H1 (cell line): ENCODE measurements around the gene PTGIS. TPM values are rescaled to one million over a fixed set of nuclear protein-coding genes. Genes with fewer than 3 reads are reported as not detected.

Source experiments
- CTCF ChIA-PET: fragments of 300-600 bp; sonication (Branson Sonifier 250); formaldehyde crosslinking; loops from one replicate; lab custom pipeline; 2021; ENCODE audit not compliant: partially characterized antibody; lab: Charles Lee
- POLR2A ChIA-PET: fragments of 300-600 bp; sonication (Branson Sonifier 250); formaldehyde crosslinking; loops from one replicate; lab custom pipeline; 2021; ENCODE audit warnings: inconsistent platforms; ENCODE audit not compliant: partially characterized antibody; lab: Charles Lee
- DNase-seq, 2 experiments: peaks; one replicate each; pipeline versions ENCODE4 v3.0.0 to v3.0.0-alpha.2; 2010 to 2022; ENCODE audit warnings: low spot score in 2 of 2, low read depth in 1 of 2, mixed read lengths in 1 of 2
- FAIRE-seq: peaks from 2 replicates; lab custom pipeline; 2011; peaks lifted over from hg19 to GRCh38; lab: Jason Lieb, UNC
- H2AFZ ChIP-seq: 2 replicates; pipeline ENCODE4 v1.8.1; 2012; ENCODE audit warnings: low read length, inconsistent platforms
- H2AK5ac ChIP-seq: 2 replicates; pipeline ENCODE4 v1.6.1; 2013; ENCODE audit warnings: low read depth, low read length
- H2BK120ac ChIP-seq: replicated peaks from 2 replicates; pipeline ENCODE3; 2013; ENCODE audit warnings: low read depth, low read length, inconsistent platforms
- H2BK12ac ChIP-seq: 2 replicates; pipeline ENCODE4 v1.6.1; 2013; ENCODE audit warnings: low read depth, low read length
- H2BK15ac ChIP-seq: 2 replicates; pipeline ENCODE4 v1.6.1; 2013; ENCODE audit warnings: low read length
- H2BK20ac ChIP-seq: 2 replicates; pipeline ENCODE4 v1.6.1; 2013; ENCODE audit warnings: low read length
- H2BK5ac ChIP-seq: 2 replicates; pipeline ENCODE4 v1.6.1; 2013; ENCODE audit warnings: low read depth, low read length
- H3K14ac ChIP-seq: 2 replicates; pipeline ENCODE4 v1.6.1; 2013; ENCODE audit warnings: inconsistent platforms; ENCODE audit not compliant: insufficient read length
- H3K18ac ChIP-seq: 2 replicates; pipeline ENCODE4 v1.6.1; 2013; ENCODE audit warnings: low read length; ENCODE audit errors: extremely low read depth
- H3K23ac ChIP-seq: 2 replicates; pipeline ENCODE4 v1.6.1; 2013; ENCODE audit warnings: inconsistent platforms; ENCODE audit not compliant: insufficient read length
- H3K23me2 ChIP-seq: 2 replicates; pipeline ENCODE4 v1.6.1; 2013; ENCODE audit warnings: low read depth, low read length
- H3K27ac ChIP-seq: 2 replicates; pipeline ENCODE4 v1.6.1; 2011; ENCODE audit warnings: low read depth, low read length, inconsistent platforms
- H3K27me3 ChIP-seq, 4 experiments: replicated peaks in 1 of 4; 1 replicate in 1 of 4; 2 replicates in 3 of 4; pipeline versions ENCODE4 v1.6.1 to v1.8.1; 2011 to 2013; ENCODE audit warnings: low read length in 3 of 4, mild to moderate bottlenecking in 3 of 4, inconsistent platforms in 2 of 4, mixed read lengths in 2 of 4, moderate library complexity in 1 of 4; ENCODE audit not compliant: control insufficient read depth in 3 of 4, insufficient read depth in 3 of 4; ENCODE audit errors: extremely low read depth in 1 of 4
- H3K36me3 ChIP-seq, 4 experiments: 2 replicates each; pipeline versions ENCODE4 v1.6.1 to v1.8.1; 2011 to 2013; ENCODE audit warnings: mild to moderate bottlenecking in 4 of 4, low read length in 3 of 4, moderate library complexity in 2 of 4, control low read depth in 1 of 4, inconsistent platforms in 1 of 4; ENCODE audit not compliant: insufficient read depth in 4 of 4, control insufficient read depth in 2 of 4
- H3K4ac ChIP-seq: replicated peaks from 2 replicates; pipeline ENCODE3; 2013; ENCODE audit warnings: low read length, low read depth, mixed read lengths, inconsistent platforms; ENCODE audit not compliant: insufficient read length
- H3K4me1 ChIP-seq, 4 experiments: replicated peaks in 1 of 4; 1 replicate in 1 of 4; 2 replicates in 3 of 4; pipeline versions ENCODE4 v1.6.1 to v1.8.1; 2011 to 2013; ENCODE audit warnings: low read length in 3 of 4, inconsistent platforms in 2 of 4, mixed read lengths in 1 of 4; ENCODE audit not compliant: insufficient read depth in 4 of 4, control insufficient read depth in 3 of 4
- H3K4me2 ChIP-seq, 2 experiments: 2 replicates each; pipeline versions ENCODE4 v1.6.1 to v1.8.1; 2011 to 2013; ENCODE audit warnings: low read depth in 2 of 2, low read length in 2 of 2, control low read depth in 1 of 2, inconsistent platforms in 1 of 2, mild to moderate bottlenecking in 1 of 2; ENCODE audit not compliant: insufficient read depth in 1 of 2
- H3K4me3 ChIP-seq, 4 experiments: fragments of 200-600, 300-600 bp in 1 of 4; sonication (generic), shearing (Covaris generic), sonication (Bioruptor Twin) in 1 of 4; 2 replicates each; pipeline versions ENCODE4 v1.5.1 to v1.8.1; 2011 to 2016; ENCODE audit warnings: low read length in 4 of 4, low read depth in 3 of 4, control low read depth in 2 of 4, inconsistent platforms in 2 of 4, mild to moderate bottlenecking in 2 of 4, mixed read lengths in 1 of 4, moderate library complexity in 1 of 4; ENCODE audit not compliant: insufficient read depth in 2 of 4; ENCODE audit errors: extremely low read depth in 1 of 4
- H3K56ac ChIP-seq: replicated peaks from 2 replicates; pipeline ENCODE3; 2013; ENCODE audit warnings: low read depth, mild to moderate bottlenecking, mixed read lengths, low read length, inconsistent platforms; ENCODE audit not compliant: insufficient read length
- H3K79me1 ChIP-seq: 2 replicates; pipeline ENCODE4 v1.6.1; 2013; ENCODE audit warnings: low read depth, low read length, control low read depth
- H3K79me2 ChIP-seq, 2 experiments: 2 replicates each; pipeline versions ENCODE4 v1.6.1 to v1.8.1; 2012 to 2013; ENCODE audit warnings: low read length in 2 of 2, mild to moderate bottlenecking in 2 of 2, inconsistent platforms in 1 of 2; ENCODE audit not compliant: insufficient read depth in 2 of 2, control insufficient read depth in 1 of 2
- H3K9ac ChIP-seq, 4 experiments: replicated peaks in 1 of 4; 1 replicate in 1 of 4; 2 replicates in 3 of 4; pipeline versions ENCODE4 v1.6.1 to v1.8.1; 2011 to 2013; ENCODE audit warnings: low read depth in 3 of 4, low read length in 3 of 4, control low read depth in 2 of 4, mild to moderate bottlenecking in 2 of 4, moderate library complexity in 2 of 4, inconsistent platforms in 1 of 4; ENCODE audit errors: extremely low read depth in 1 of 4
- H3K9me3 ChIP-seq, 2 experiments: 2 replicates each; pipeline versions ENCODE4 v1.6.1 to v1.8.1; 2012 to 2013; ENCODE audit warnings: mild to moderate bottlenecking in 2 of 2, moderate library complexity in 2 of 2, control low read depth in 1 of 2, inconsistent platforms in 1 of 2, low read depth in 1 of 2, low read length in 1 of 2, mixed read lengths in 1 of 2; ENCODE audit not compliant: insufficient read depth in 2 of 2
- H4K20me1 ChIP-seq, 2 experiments: replicated peaks in 1 of 2; 2 replicates each; pipeline versions ENCODE3 to v1.8.1; 2011 to 2013; ENCODE audit warnings: inconsistent platforms in 2 of 2, low read length in 2 of 2, mild to moderate bottlenecking in 1 of 2; ENCODE audit not compliant: insufficient read depth in 2 of 2, control insufficient read depth in 1 of 2
- H4K5ac ChIP-seq: 2 replicates; pipeline ENCODE4 v1.6.1; 2013; ENCODE audit warnings: low read length, low read depth, mixed read lengths, inconsistent platforms; ENCODE audit not compliant: insufficient read length
- H4K8ac ChIP-seq: 2 replicates; pipeline ENCODE4 v1.8.0; 2013; ENCODE audit warnings: mild to moderate bottlenecking, moderate library complexity, low read length, inconsistent platforms; ENCODE audit not compliant: insufficient read depth; ENCODE audit errors: extremely low read depth
- H4K91ac ChIP-seq: replicated peaks from 2 replicates; pipeline ENCODE3; 2013; ENCODE audit warnings: low read length, mixed read lengths, inconsistent platforms; ENCODE audit not compliant: insufficient read length
- BACH1 ChIP-seq: IDR thresholded peaks from 2 replicates; pipeline ENCODE4 v1.6.1; 2012; ENCODE audit warnings: low read length, improper control_type of control experiment
- EGR1 ChIP-seq: IDR thresholded peaks from 2 replicates; pipeline ENCODE4 v1.6.1; 2011; ENCODE audit warnings: low read depth, low read length, borderline replicate concordance
- WGBS, 2 experiments: shearing (Covaris generic) in 1 of 2; methylation state at CpG; one replicate each; pipeline versions ENCODE4 v1.1.6 to v1.1.7; 2013 to 2015; ENCODE audit warnings: low lambda C conversion rate in 2 of 2, mixed read lengths in 2 of 2, inconsistent platforms in 1 of 2, low coverage in 1 of 2, missing lambda C conversion rate in 1 of 2; ENCODE audit not compliant: insufficient replicate concordance in 2 of 2, insufficient coverage in 1 of 2, insufficient read length in 1 of 2; ENCODE audit errors: extremely low coverage in 1 of 2, missing lambda C conversion rate in 1 of 2; 5-methylcytosine and 5-hydroxymethylcytosine counted together
- polyA plus RNA-seq, 7 experiments: library from polyadenylated mRNA; depleted of rRNA in 3 of 7; stranded (reverse) in 5 of 7; unstranded in 2 of 7; fragments of >200 nt in 5 of 7; fragments of 200-250 nt in 2 of 7; gene quantifications; 1 replicate in 5 of 7; 2 replicates in 1 of 7; 4 replicates in 1 of 7; pipeline versions ENCODE4 v1.2.1 to v1.2.3, GENCODE V29; 2011 to 2013; ENCODE audit warnings: missing spikeins in 2 of 7, mixed read lengths in 2 of 7
- total RNA-seq: library from RNA; stranded (reverse); fragmentation: NEBNext Ultra II Directional; extraction: Animal tissue kit (Norgen Biotek cat#: 25700); gene quantifications from 2 replicates; pipeline ENCODE4 v1.2.1, GENCODE V29; 2021

PTGIS gene
- total and polyA plus RNA-seq, 2 of the 8 experiments (the other 6 are each of a cell fraction or from before 2014, with no cell fraction given) = 29.9 to 35.5 TPM

- peaks cover 3% of the 10 kb centered on the region; the same call in 1 of the 2 replicates for H3K79me1 ChIP-seq
- peak overlapping the region in 3 of 4 experiments; percentile 39 to 61 (median 53); a peak in 4 of 7 replicates for H3K9ac ChIP-seq
- peak overlapping the region; percentile 95; the same call in 1 of the 2 replicates for H2AK5ac ChIP-seq
- H4K5ac ChIP-seq = peak overlapping the region; percentile 85
- no peaks in the 10 kb centered on the region for H3K27me3 ChIP-seq
- H3K9me3 ChIP-seq = no peaks in the 10 kb centered on the region
- ChIA-PET POLR2A (interaction anchor here (0.7 to 4.2 kb wide), 8 partner anchors 11 to 324 kb away, joined by 3 to 30 read pairs (median 4); no protein-coding TSS in a partner anchor), CTCF (interaction anchor here (0.6 to 2.7 kb wide), 10 partner anchors 12 to 176 kb away, joined by 3 to 16 read pairs (median 4); no protein-coding TSS in a partner anchor)
- no peak overlapping the region for H3K14ac ChIP-seq
- no peak overlapping the region for H3K23ac ChIP-seq
- H2BK5ac ChIP-seq = peak overlapping the region; percentile 98
- H3K18ac ChIP-seq = peak overlapping the region; percentile 99
- FAIRE-seq = peak; percentile 48
- H3K4me1 ChIP-seq = peaks cover 9 to 27% (median 18%) of the 10 kb centered on the region in 4 experiments
- peak overlapping the region; percentile 76 for H3K4ac ChIP-seq
- H3K4me3 ChIP-seq = peak overlapping the region; percentile 26 to 59 (median 48)
- 0 out of 8 replicates have a peak, but pooled peaks cover 0 to 3% (median 0%) of the 10 kb centered on the region in 4 experiments for H3K36me3 ChIP-seq
- DNase-seq = peak; percentile 75 to 83
- H3K4me2 ChIP-seq = peak overlapping the region; percentile 68 to 92
- no peak overlapping the region for H2AFZ ChIP-seq
- H2BK120ac ChIP-seq = peak overlapping the region; percentile 88
- H4K91ac ChIP-seq = peak overlapping the region; percentile 98
- H3K56ac ChIP-seq = peak overlapping the region; percentile 77
- H3K27ac ChIP-seq = peak overlapping the region; percentile 84
- WGBS, 2 experiments = 18% methylated on average over 9 of the region's 18 CpGs; no CpG with 5 or more reads in 1 of the 2 experiments
- H2BK12ac ChIP-seq = peak overlapping the region; percentile 99
- H3K23me2 ChIP-seq = peaks cover 9% of the 10 kb centered on the region; the same call in 1 of the 2 replicates
- 0 out of 2 replicates have a peak overlapping the region, but pooled peaks have one; percentile 40 for H4K8ac ChIP-seq
- H2BK20ac ChIP-seq = peak overlapping the region; percentile 97
- peaks cover 0 to 16% of the 10 kb centered on the region in 2 experiments; a peak in 2 of 4 replicates for H3K79me2 ChIP-seq
- H2BK15ac ChIP-seq = peak overlapping the region; percentile 0; the same call in 1 of the 2 replicates
- H4K20me1 ChIP-seq = no peaks in the 10 kb centered on the region
- TF ChIP-seq EGR1 = peak; percentile 17; the same call in 1 of the 2 replicates
- TF ChIP-seq BACH1 = no peak; the same call in 1 of the 2 replicates
Measured at GRCh38 chr20:49568278-49569151, 578 bp upstream of the PTGIS start.
